Stimulated activated CD8-positive, alpha-beta memory T cell treated with anti-CD3 and anti-CD28 coated beads, Interleukin-12 subunit alpha, Interleukin-12 subunit beta, amount 100 ng/mL, for 4 hours (primary cell): ENCODE data around the gene TSHZ3.

Experiments
- DNase-seq: peaks from one replicate; pipeline ENCODE4 v3.0.0-alpha.2; 2020; ENCODE audit warnings: low read depth

TSHZ3 gene

GRCh38 chr19:31349160-31349881, at the start of gene TSHZ3:
TSS of gene TSHZ3 (minus strand) at chr19:31349436. CDS start at chr19:31349219, 217 bp downstream.
- peak; percentile 46 for DNase-seq

- DNase-seq = no peak
Observed at GRCh38 chr19:31397308-31397707, 48.1 kb upstream of the TSHZ3 start.

GRCh38 chr19:31392464-31392863, 43.2 kb upstream of the TSHZ3 start:
- no peak for DNase-seq

GRCh38 chr19:31391518-31391917, 42.3 kb upstream of the TSHZ3 start:
- DNase-seq = no peak

GRCh38 chr19:31390711-31391110, 41.5 kb upstream of the TSHZ3 start:
- no peak for DNase-seq

- no peak for DNase-seq
Observed at GRCh38 chr19:31389874-31390273, 40.6 kb upstream of the TSHZ3 start.

- no peak for DNase-seq
Observed at GRCh38 chr19:31387717-31388301, 38.6 kb upstream of the TSHZ3 start.

GRCh38 chr19:31386806-31387205, 37.6 kb upstream of the TSHZ3 start:
- no peak for DNase-seq

- no peak for DNase-seq
Observed at GRCh38 chr19:31385744-31386143, 36.5 kb upstream of the TSHZ3 start.

- DNase-seq = no peak
Observed at GRCh38 chr19:31383553-31383952, 34.3 kb upstream of the TSHZ3 start.

GRCh38 chr19:31380854-31381253, 31.6 kb upstream of the TSHZ3 start:
- no peak for DNase-seq

GRCh38 chr19:31378404-31378803, 29.2 kb upstream of the TSHZ3 start:
- no peak for DNase-seq

GRCh38 chr19:31377736-31378135, 28.5 kb upstream of the TSHZ3 start:
- DNase-seq = no peak

GRCh38 chr19:31372246-31372781, 23.1 kb upstream of the TSHZ3 start:
- no peak for DNase-seq

- DNase-seq = no peak
Observed at GRCh38 chr19:31370216-31370615, 21.0 kb upstream of the TSHZ3 start.

GRCh38 chr19:31364963-31365362, 15.7 kb upstream of the TSHZ3 start:
- DNase-seq = no peak

- DNase-seq = no peak
Observed at GRCh38 chr19:31361728-31362127, 12.5 kb upstream of the TSHZ3 start.

- no peak for DNase-seq
Observed at GRCh38 chr19:31357315-31357673, 8.1 kb upstream of the TSHZ3 start.

GRCh38 chr19:31356587-31357314, 7.5 kb upstream of the TSHZ3 start:
- DNase-seq = no peak

- no peak for DNase-seq
Observed at GRCh38 chr19:31355665-31356289, 6.5 kb upstream of the TSHZ3 start.

- DNase-seq = no peak
Observed at GRCh38 chr19:31354799-31355664, 5.8 kb upstream of the TSHZ3 start.

GRCh38 chr19:31354316-31354715, 5.1 kb upstream of the TSHZ3 start:
- DNase-seq = no peak
